ENCODE results near the gene KLHL14.

DNA sequence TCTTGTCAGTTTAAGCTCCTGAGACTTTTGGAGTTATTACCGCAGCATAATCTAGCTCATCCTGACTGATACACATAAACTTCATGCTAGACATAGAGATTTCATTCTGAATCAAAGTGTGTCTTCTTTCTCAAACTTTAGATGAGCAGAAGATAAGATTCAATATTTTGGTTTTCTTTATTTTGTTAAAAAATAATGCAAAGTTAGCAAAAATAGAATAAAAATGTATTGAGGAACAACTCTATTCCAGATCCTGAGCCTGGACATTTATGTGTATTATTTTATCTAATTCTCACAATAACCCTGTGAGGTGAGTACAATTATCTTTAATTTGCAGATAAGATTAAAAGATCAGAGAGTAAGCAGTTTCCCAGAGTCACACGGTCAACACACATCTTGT, 38.4 kb downstream of the KLHL14 start:
- no peak for TF ChIP-seq YY1 (IDR thresholded peaks at IDR 0.05; ENCODE audit: extremely low read depth, insufficient replicate concordance, low read depth, low read length)
- TF ChIP-seq POLR2A (IDR thresholded peaks at IDR 0.05; ENCODE audit: borderline replicate concordance, extremely low read depth, insufficient read depth, insufficient read length), result no peak
- TF ChIP-seq CTCF (IDR thresholded peaks at IDR 0.05 in 2 of 3, conservative IDR thresholded peaks at IDR 0.05 in 1 of 3; ENCODE audit: borderline replicate concordance in 1 of 3, insufficient read depth in 1 of 3, low read depth in 2 of 3, low read length in 2 of 3), result no peak
